ENCODE data around the gene PEF1. TPM values are rescaled to one million over a fixed set of nuclear protein-coding genes. Genes with fewer than 3 reads are reported as not detected.

The PEF1 gene
- total and polyA plus RNA-seq, 2 experiments from 2014 or later: 22.3 to 68.5 TPM

DNA sequence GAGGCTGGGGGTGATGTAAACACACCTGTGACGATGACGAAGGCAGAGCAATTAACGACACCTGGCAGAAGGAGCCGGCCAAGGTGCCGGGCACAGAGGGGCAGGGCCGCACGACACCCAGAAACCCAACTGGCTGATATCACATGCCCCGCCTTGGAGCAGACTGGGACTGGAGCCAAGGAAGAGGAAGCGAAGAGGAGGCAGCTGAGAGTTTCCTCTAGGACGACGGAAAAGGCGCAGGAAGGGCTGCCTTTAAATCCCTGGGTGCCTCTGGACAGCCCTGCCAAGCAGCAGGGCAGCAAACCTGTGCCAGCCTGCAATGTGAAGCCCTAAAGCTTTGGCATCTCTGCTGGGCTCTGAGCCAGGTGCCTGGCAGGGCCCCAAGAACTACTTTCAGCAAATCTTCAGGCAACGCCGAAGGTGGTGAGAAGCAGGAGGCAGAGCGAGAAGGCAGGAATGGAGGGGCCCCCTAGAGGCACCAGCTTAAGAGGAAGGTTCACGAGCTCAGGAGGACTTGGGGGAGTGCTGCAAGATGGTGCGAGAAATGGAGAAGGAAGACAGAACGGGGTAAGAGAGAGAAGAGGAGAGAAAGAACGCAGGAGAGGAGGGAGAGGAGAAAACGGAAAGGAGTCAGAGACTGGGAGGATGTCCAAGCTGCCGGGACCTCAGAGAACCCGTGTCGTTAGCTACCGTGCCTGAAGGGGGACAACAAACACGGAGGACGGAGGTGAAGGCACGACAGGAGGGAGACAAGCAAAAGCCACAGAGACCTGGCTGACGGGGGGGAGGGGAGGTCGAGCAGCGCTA is 25.3 kb upstream of the PEF1 start:
- no peaks in the 10 kb centered on the region for H3K79me2 ChIP-seq (replicated peaks; ENCODE audit: insufficient read depth)
- Mint-ChIP-seq H3K9me3 (no peaks in the 10 kb centered on the region), H3K27me3 (ENCODE audit: insufficient read depth, low read depth, poor library complexity) (peaks cover 12% of the 10 kb centered on the region), H3K4me3 (peak overlapping the region; percentile 51), H3K4me1 (peaks cover 31% of the 10 kb centered on the region), H3K36me3 (ENCODE audit: low read depth) (no peaks in the 10 kb centered on the region), H3K27ac (peak overlapping the region; percentile 9; the same call in 1 of the 2 replicates)
- peak overlapping the region; percentile 89 for H2AFZ ChIP-seq
- H3K4me2 ChIP-seq: peak overlapping the region; percentile 52; the same call in 1 of the 2 replicates
- no peak overlapping the region for H3K4me3 ChIP-seq
- peaks cover 11% of the 10 kb centered on the region for H3K4me1 ChIP-seq (ENCODE audit: insufficient read depth)
- H3K27ac ChIP-seq (ENCODE audit: low read depth): peak overlapping the region; percentile 56
- no peaks in the 10 kb centered on the region for H3K36me3 ChIP-seq (ENCODE audit: insufficient read depth)
- ATAC-seq: peak; percentile 45
- no peaks in the 10 kb centered on the region for H3K9me2 ChIP-seq (ENCODE audit: insufficient read depth)
- no peaks in the 10 kb centered on the region for H3F3A ChIP-seq (replicated peaks; ENCODE audit: low read depth)
- no peaks in the 10 kb centered on the region for H4K20me1 ChIP-seq (replicated peaks; ENCODE audit: insufficient read depth)
- DNase-seq (ENCODE audit: low spot score): peak; percentile 65
- TF ChIP-seq JUNB (IDR thresholded peaks at IDR 0.05; ENCODE audit: unreplicated experiment) (no peak), CTCF (conservative IDR thresholded peaks at IDR 0.05; ENCODE audit: low read depth in 2 of 2) (peak; percentile 32 to 34; a peak in 3 of 4 replicates)
- no peaks in the 10 kb centered on the region for H3K27me3 ChIP-seq (ENCODE audit: insufficient read depth)

DNA sequence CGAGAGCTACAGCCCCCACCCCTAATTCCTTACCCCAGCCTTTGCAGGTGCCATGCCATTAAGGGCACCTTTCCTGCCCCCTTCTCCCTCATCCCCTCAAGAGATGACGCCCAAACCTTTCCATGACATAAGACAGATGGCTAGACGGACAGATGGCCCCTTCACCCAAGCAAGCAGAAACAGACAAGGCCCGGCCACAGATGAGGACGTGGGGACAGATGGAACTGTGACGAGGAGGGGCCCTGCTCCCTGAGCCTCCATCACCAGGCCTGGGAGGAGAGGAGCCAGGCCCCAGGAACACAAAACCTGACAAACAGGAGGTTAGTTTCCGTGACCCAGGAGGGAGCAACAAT is 24.7 kb upstream of the PEF1 start:
- peak overlapping the region; percentile 89; the same call in 1 of the 2 replicates for H2AFZ ChIP-seq
- TF ChIP-seq, protein P1, sequence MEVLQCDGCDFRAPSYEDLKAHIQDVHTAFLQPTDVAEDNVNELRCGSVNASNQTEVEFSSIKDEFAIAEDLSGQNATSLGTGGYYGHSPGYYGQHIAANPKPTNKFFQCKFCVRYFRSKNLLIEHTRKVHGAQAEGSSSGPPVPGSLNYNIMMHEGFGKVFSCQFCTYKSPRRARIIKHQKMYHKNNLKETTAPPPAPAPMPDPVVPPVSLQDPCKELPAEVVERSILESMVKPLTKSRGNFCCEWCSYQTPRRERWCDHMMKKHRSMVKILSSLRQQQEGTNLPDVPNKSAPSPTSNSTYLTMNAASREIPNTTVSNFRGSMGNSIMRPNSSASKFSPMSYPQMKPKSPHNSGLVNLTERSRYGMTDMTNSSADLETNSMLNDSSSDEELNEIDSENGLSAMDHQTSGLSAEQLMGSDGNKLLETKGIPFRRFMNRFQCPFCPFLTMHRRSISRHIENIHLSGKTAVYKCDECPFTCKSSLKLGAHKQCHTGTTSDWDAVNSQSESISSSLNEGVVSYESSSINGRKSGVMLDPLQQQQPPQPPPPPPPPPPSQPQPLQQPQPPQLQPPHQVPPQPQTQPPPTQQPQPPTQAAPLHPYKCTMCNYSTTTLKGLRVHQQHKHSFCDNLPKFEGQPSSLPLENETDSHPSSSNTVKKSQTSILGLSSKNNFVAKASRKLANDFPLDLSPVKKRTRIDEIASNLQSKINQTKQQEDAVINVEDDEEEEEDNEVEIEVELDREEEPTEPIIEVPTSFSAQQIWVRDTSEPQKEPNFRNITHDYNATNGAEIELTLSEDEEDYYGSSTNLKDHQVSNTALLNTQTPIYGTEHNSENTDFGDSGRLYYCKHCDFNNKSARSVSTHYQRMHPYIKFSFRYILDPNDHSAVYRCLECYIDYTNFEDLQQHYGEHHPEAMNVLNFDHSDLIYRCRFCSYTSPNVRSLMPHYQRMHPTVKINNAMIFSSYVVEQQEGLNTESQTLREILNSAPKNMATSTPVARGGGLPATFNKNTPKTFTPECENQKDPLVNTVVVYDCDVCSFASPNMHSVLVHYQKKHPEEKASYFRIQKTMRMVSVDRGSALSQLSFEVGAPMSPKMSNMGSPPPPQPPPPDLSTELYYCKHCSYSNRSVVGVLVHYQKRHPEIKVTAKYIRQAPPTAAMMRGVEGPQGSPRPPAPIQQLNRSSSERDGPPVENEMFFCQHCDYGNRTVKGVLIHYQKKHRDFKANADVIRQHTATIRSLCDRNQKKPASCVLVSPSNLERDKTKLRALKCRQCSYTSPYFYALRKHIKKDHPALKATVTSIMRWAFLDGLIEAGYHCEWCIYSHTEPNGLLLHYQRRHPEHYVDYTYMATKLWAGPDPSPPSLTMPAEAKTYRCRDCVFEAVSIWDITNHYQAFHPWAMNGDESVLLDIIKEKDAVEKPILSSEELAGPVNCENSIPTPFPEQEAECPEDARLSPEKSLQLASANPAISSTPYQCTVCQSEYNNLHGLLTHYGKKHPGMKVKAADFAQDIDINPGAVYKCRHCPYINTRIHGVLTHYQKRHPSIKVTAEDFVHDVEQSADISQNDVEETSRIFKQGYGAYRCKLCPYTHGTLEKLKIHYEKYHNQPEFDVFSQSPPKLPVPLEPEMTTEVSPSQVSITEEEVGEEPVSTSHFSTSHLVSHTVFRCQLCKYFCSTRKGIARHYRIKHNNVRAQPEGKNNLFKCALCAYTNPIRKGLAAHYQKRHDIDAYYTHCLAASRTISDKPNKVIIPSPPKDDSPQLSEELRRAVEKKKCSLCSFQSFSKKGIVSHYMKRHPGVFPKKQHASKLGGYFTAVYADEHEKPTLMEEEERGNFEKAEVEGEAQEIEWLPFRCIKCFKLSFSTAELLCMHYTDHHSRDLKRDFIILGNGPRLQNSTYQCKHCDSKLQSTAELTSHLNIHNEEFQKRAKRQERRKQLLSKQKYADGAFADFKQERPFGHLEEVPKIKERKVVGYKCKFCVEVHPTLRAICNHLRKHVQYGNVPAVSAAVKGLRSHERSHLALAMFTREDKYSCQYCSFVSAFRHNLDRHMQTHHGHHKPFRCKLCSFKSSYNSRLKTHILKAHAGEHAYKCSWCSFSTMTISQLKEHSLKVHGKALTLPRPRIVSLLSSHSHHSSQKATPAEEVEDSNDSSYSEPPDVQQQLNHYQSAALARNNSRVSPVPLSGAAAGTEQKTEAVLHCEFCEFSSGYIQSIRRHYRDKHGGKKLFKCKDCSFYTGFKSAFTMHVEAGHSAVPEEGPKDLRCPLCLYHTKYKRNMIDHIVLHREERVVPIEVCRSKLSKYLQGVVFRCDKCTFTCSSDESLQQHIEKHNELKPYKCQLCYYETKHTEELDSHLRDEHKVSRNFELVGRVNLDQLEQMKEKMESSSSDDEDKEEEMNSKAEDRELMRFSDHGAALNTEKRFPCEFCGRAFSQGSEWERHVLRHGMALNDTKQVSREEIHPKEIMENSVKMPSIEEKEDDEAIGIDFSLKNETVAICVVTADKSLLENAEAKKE (CRISPR knock-in tag; IDR thresholded peaks at IDR 0.05): no peak
- TF ChIP-seq NANOG (IDR thresholded peaks at IDR 0.05; ENCODE audit: borderline replicate concordance): no peak
- TF ChIP-seq CTCF (conservative IDR thresholded peaks at IDR 0.05; ENCODE audit: low read depth in 2 of 2): no peak
- no peak for TF ChIP-seq POLR2AphosphoS5 (IDR thresholded peaks at IDR 0.05; ENCODE audit: low read depth)
- DNase-seq (ENCODE audit: low spot score): no peak
- Mint-ChIP-seq H3K36me3 (ENCODE audit: low read depth) (no peaks in the 10 kb centered on the region), H3K27ac (no peak overlapping the region; the same call in 1 of the 2 replicates), H3K27me3 (ENCODE audit: insufficient read depth, low read depth, poor library complexity) (peaks cover 12% of the 10 kb centered on the region), H3K4me3 (peak overlapping the region; percentile 2; the same call in 1 of the 3 replicates), H3K9me3 (no peaks in the 10 kb centered on the region), H3K4me1 (peaks cover 28% of the 10 kb centered on the region)
- no peaks in the 10 kb centered on the region for H4K20me1 ChIP-seq (replicated peaks; ENCODE audit: insufficient read depth)
- no peaks in the 10 kb centered on the region for H3K27me3 ChIP-seq (ENCODE audit: insufficient read depth)
- H3K4me1 ChIP-seq (ENCODE audit: insufficient read depth): peaks cover 11% of the 10 kb centered on the region
- ATAC-seq: no peak
- H3K36me3 ChIP-seq (ENCODE audit: insufficient read depth): no peaks in the 10 kb centered on the region
- H3K4me2 ChIP-seq: no peak overlapping the region; the same call in 1 of the 2 replicates
- no peak overlapping the region for H3K4me3 ChIP-seq
- no peaks in the 10 kb centered on the region for H3K79me2 ChIP-seq (replicated peaks; ENCODE audit: insufficient read depth)
- no peak overlapping the region for H3K27ac ChIP-seq (ENCODE audit: low read depth)
- no peaks in the 10 kb centered on the region for H3K9me2 ChIP-seq (ENCODE audit: insufficient read depth)
- H3F3A ChIP-seq (replicated peaks; ENCODE audit: low read depth): no peaks in the 10 kb centered on the region

All from GM23338 (cell line).